ENCODE measurements around the gene OR5A2.
"Not testable (repeated sequence)": the region's sequence is repeated elsewhere in the genome, so short reads cannot be mapped to it uniquely, and the experiment has no call there.

OR5A2 gene

GRCh38 chr11:59426361-59427067, at the start of gene OR5A2:
Gene OR5A2, minus strand, starts transcription at chr11:59426413. Its CDS starts 3,460 bp downstream, at chr11:59422953.
- DNase-seq, result no peak

DNA sequence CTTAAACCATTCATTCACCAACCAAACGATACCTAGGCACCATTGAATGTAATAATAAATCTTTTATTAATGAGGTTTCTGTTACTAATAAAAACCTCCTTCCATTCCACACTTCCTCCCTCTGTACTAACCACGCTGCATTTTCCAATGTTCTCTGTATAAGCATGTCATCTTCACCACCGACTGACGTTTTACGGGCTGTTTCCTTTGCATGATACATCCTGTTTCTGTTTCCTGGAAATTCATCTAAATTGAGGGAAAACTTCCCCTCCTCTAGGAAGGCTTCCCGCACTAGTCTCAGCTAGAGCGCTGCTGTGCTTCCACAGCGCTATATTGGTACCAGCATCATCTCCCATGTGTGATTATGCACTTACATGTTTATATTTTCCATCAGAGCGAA, 49.0 kb upstream of the OR5A2 start:
- DNase-seq, result no peak

- DNase-seq, result no peak
Observed at GRCh38 chr11:59473015-59473414, 46.8 kb upstream of the OR5A2 start, which contains the start of gene OR4D10. Gene OR4D10, plus strand, starts transcription at chr11:59473315. Its CDS starts 4,115 bp downstream, at chr11:59477430.

GRCh38 chr11:59463190-59463641, 37.0 kb upstream of the OR5A2 start:
- DNase-seq, result no peak

DNA sequence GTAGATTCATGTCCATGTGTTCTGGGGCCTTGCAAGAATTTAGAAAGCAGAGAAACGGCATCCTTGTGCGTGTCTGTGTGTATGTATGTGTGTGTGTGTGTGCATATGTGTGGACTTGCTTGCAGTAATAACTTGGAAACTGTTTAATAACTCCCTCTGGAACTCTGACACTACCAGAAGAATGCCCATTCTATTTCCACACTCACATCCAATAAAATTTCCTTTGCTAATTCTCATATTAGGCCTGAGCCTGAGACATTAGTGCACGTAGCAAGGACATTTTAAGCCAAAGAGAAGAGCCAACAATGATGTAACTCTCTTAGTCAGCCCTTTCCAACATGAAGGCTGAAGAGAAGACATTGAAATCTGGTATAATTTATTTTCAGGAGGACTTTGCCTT, 33.7 kb upstream of the OR5A2 start:
- DNase-seq, result no peak

GRCh38 chr11:59456661-59457060, 30.4 kb upstream of the OR5A2 start, which contains the start of gene OR4D6:
Gene OR4D6, plus strand, starts transcription at chr11:59456961. Its CDS starts 0 bp downstream, at chr11:59456961.
- no peak for DNase-seq

DNA sequence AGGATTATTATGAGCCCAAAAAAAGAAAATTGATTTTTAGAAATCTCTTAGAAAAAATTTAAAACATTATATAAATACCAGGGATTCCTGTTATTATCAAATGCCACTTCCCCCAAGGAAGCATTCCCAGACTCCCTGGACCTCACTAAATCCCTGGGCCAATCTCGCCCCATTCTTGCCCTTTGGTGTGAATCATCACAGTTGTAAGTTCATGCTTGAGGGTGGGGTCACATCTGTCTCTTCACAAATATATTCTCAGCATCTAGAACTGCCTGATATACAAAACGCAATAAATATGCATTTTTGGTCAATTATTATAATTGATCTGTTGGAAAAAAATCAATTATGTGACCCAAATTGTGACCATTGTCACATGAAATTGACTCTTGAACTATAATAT, 22.3 kb upstream of the OR5A2 start:
- DNase-seq, result no peak

DNA sequence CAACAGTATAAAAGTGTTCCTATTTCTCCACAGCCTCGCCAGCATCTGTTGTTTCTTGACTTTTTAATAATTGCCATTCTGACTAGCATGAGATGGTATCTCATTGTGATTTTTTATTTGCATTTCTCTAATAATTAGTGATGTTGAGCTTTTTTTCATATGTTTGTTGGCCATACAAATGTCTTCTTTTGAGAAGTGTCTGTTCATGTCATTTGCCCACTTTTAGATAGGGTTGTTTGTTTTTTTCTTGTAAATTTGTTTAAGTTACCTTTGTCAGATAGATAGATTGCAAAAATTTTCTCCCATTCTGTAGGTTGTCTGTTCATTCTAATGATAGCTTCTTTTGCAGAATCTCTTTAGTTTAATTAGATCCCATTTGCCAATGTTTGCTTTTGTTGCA, 19.4 kb upstream of the OR5A2 start:
- not testable (repeated sequence) for DNase-seq

GRCh38 chr11:59437770-59438169, 11.6 kb upstream of the OR5A2 start:
- no peak for DNase-seq

DNA sequence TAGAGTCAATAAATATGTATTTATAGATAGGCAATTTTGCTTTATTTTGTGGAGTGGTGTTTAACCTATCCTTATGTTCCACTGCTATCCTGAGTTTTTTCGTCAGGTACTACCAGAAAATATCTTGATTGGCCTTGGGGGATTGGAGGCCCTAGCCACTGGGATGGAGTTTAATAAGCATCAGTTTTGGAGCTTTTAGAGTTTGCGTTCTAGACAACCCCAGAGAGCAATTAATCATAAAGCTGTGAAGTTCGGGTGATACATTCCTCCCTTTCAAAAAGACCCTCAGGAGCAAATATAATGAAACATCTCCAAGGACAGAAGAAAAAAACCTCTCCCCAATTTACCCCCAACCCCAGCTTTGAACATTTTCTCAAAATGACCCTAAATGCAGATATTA, 10.0 kb upstream of the OR5A2 start, which contains the start of gene OR5A1:
OR5A1 (plus strand) TSS at position 301 of the 400 bp plus-strand sequence. CDS start 6,700 bp downstream, outside the sequence.
- no peak for DNase-seq

DNA sequence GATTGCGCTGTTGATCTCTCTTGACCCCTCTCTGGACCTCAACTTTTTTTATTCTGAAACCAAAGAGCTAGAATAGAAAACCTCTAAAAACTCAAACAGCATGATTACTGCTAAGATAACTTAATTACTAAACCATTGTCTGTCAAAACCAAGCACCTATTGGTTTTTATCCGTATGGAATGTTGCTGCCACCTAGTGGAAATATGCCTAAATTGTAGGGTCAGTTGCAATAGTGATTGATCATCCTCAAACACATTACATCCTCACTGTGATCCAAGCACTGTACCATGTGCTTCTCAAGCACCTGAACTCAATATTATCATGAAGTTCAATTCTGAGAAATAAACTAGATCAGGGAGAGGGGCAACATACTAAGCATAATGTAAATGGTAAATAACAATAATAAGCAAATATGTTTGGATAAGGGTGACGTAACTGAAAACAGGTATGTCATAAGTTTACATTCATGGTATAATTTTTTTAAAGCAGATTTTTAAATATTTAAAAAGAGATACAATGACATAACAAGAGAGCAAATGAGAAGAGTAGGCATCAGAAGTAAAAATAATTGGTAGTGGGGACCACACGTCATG, 3.8 kb upstream of the OR5A2 start:
- peak; percentile 45 for DNase-seq

GRCh38 chr11:59427068-59427382, 812 bp upstream of the OR5A2 start:
- DNase-seq, result no peak

DNA sequence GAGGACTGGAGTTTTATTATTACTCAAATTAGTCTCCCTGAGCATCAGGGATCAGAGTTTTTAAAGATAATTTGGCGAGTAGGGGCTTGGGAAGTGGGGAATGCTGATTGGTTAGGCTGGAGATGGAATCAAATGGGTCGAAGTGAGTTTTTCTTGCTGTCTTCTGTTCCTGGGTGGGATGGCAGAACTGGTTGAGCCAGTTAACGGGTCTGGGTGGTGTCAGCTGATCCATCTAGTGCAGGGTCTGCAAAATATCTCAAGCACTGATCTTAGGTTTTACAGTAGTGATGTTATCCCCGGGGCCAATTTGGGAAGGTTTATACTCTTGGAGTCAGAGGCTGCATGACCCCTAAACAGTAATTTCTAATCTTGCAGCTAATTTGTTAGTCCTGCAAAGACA, 1.1 kb downstream of the OR5A2 start:
- DNase-seq, result no peak

DNA sequence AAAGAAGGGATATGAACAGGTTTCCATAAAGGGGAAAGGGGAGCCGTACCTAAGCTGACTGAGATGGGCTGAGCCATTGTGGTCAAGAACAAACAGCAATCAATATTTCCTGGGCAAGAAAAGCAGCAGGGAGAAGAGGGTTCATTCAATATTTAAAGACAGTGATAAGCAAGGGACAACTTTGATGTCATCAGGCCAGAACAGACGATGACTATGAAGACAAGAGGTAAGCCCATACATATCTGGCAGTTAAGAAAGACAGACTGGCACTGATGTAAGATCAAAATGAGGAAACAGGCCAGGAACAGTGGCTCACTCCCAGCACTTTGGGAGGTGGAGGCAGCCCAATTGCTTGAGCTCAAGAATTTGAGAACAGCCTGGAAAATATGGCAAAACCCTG, 2.4 kb downstream of the OR5A2 start:
- DNase-seq, result no peak

- no peak for DNase-seq
Observed at GRCh38 chr11:59418156-59418555, 8.1 kb downstream of the OR5A2 start.

DNA sequence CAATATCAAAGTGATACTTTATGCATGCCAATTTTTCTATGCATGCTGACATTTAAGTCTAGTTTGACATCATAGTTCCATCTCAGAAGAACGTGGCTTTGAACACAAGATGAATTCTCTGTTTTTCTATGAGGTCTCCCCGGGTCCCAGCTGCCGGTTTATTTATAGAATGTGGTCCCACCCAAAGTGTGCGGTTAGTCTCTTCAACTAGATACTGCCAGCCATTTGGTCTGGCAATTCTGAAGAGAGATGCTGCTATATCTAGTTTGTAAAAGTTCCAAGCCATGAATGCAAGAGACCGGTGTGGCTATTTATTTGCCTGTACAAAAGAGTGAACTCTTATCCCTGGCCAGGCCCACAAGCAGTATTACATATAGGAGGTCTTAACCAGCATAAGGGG, 9.2 kb downstream of the OR5A2 start:
- no peak for DNase-seq

DNA sequence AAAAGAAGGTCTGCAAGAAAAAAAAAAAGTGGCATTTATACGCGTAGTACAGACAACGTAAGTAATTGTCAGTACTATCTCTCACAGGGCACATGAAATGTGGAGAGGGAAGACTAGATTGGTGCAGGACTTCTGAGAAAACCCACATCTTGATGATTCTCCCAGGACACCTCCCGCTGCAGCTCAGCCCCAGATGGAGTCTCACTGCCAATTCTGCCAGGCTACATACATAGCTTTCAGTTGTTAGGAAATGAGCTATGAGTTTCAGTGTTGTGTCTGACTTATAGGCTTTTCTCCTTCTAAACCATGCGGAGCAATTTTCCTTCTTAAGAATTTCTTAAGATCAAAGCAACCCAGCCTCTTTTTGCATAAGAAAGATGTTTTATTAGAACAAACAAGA, 9.6 kb downstream of the OR5A2 start:
- DNase-seq, result no peak

GRCh38 chr11:59415111-59415510, 11.1 kb downstream of the OR5A2 start:
- no peak for DNase-seq

GRCh38 chr11:59413646-59414045, 12.6 kb downstream of the OR5A2 start:
- DNase-seq, result no peak

- no peak for DNase-seq
Observed at GRCh38 chr11:59403546-59403945, 22.7 kb downstream of the OR5A2 start.

- DNase-seq, result no peak
Observed at GRCh38 chr11:59401262-59401552, 25.0 kb downstream of the OR5A2 start.

GRCh38 chr11:59400461-59401261, 25.6 kb downstream of the OR5A2 start:
- DNase-seq, result no peak

GRCh38 chr11:59394186-59394585, 32.0 kb downstream of the OR5A2 start:
- no peak for DNase-seq
